Measurements from ENCODE around the gene HDAC5. TPM values are rescaled to one million over a fixed set of nuclear protein-coding genes. Genes with fewer than 3 reads are reported as not detected.

The HDAC5 gene
- total RNA-seq, 1 donor from 2014 or later = 59.2 TPM

- Histone ChIP-seq H3K27me3 (ENCODE audit: low read depth) (no peaks in the 10 kb centered on the region), H3K36me3 (peaks cover 31% of the 10 kb centered on the region), H3K4me3 (peak overlapping the region; percentile 54), H3K27ac (peak overlapping the region; percentile 58), H3K9me3 (no peaks in the 10 kb centered on the region), H3K4me1 (peaks cover 79% of the 10 kb centered on the region)
- DNase-seq (peak; percentile 97), ATAC-seq (peak; percentile 93 to 94)
- no peak for TF ChIP-seq CTCF (IDR thresholded peaks at IDR 0.05)
- intact Hi-C loops (cut with DNase I) = no loop called here
These were observed 12.4 kb downstream of the HDAC5 start for GRCh38 chr17:44110823-44111633.

GRCh38 chr17:44110011-44110686, 13.3 kb downstream of the HDAC5 start:
- no peak for TF ChIP-seq CTCF (IDR thresholded peaks at IDR 0.05)
- H3K4me1 ChIP-seq = peaks cover 81% of the 10 kb centered on the region
- intact Hi-C loops (cut with DNase I) = no loop called here
- H3K9me3 ChIP-seq = no peaks in the 10 kb centered on the region
- no peak for ATAC-seq
- peak overlapping the region; percentile 58 for H3K27ac ChIP-seq
- no peaks in the 10 kb centered on the region for H3K27me3 ChIP-seq (ENCODE audit: low read depth)
- peaks cover 29% of the 10 kb centered on the region for H3K36me3 ChIP-seq
- no peak for DNase-seq
- H3K4me3 ChIP-seq = peak overlapping the region; percentile 54

- Histone ChIP-seq H3K27me3 (ENCODE audit: low read depth) (no peaks in the 10 kb centered on the region), H3K27ac (peak overlapping the region; percentile 58), H3K36me3 (peaks cover 29% of the 10 kb centered on the region), H3K9me3 (no peaks in the 10 kb centered on the region), H3K4me3 (peak overlapping the region; percentile 54), H3K4me1 (peaks cover 87% of the 10 kb centered on the region)
- ATAC-seq (no peak), DNase-seq (no peak)
- intact Hi-C loops (cut with DNase I) = no loop called here
- no peak for TF ChIP-seq CTCF (IDR thresholded peaks at IDR 0.05)
These were observed 14.2 kb downstream of the HDAC5 start for GRCh38 chr17:44109312-44109630.

- Histone ChIP-seq H3K4me3 (peak overlapping the region; percentile 54), H3K4me1 (peaks cover 84% of the 10 kb centered on the region), H3K36me3 (peaks cover 30% of the 10 kb centered on the region), H3K9me3 (no peaks in the 10 kb centered on the region), H3K27me3 (ENCODE audit: low read depth) (no peaks in the 10 kb centered on the region), H3K27ac (peak overlapping the region; percentile 60)
- intact Hi-C loops (cut with DNase I) = no loop called here
- ATAC-seq (peak; percentile 68 to 70), DNase-seq (peak; percentile 63)
- TF ChIP-seq CTCF (IDR thresholded peaks at IDR 0.05) = no peak
These were observed 14.8 kb downstream of the HDAC5 start for GRCh38 chr17:44108440-44109311.

- intact Hi-C loops (cut with DNase I) = no loop called here
- no peaks in the 10 kb centered on the region for H3K27me3 ChIP-seq (ENCODE audit: low read depth)
- TF ChIP-seq CTCF (IDR thresholded peaks at IDR 0.05) = no peak
- ATAC-seq (no peak), DNase-seq (no peak)
- no peaks in the 10 kb centered on the region for H3K9me3 ChIP-seq
- no peak overlapping the region for H3K4me3 ChIP-seq
- no peak overlapping the region for H3K27ac ChIP-seq
- H3K36me3 ChIP-seq = peaks cover 40% of the 10 kb centered on the region
- peaks cover 72% of the 10 kb centered on the region for H3K4me1 ChIP-seq
These were observed 16.6 kb downstream of the HDAC5 start for GRCh38 chr17:44106801-44107200.

Measured in lower lobe of right lung (tissue), 2 donors.